Measurements from ENCODE around the gene PLAC8.
A peak's percentile ranks its signal among the peaks of the same experiment; 100 is the strongest.
"Not testable (repeated sequence)": the region's sequence is repeated elsewhere in the genome, so short reads cannot be mapped to it uniquely, and the experiment has no call there.

The PLAC8 gene

DNA sequence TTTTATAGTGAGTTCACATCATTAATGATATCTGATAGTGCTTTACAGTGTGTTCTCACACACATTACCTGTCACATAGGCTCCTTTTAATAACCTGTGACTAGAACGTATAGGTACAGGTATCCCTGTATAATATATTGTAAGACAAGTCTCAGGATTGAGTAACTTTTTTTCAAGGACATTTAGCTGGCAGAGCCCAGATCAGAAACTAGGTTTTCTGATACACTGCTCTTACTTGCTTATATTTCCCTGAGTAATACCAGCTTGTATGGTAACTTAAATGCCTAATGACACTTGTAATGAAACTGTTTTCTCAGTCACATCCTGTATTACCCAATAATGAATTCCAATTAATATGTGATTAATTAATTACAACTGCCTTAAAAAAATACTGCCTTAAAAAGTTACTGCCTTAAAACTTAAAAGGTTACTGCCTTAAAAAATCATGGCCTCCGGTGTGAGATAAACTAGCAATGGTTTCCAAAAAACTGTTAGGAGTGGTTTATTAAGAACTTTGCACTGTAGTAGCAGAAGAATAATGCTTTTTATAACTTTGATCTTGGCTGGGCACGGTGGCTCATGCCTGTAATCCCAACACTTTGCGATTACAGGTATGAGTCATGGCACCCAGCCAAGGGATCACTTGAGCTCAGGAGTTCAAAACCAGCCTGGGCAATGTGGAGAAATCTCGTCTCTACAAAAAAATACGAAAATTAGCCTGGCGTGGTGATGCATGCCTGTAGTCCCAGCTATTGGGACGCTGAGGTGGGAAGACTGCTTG, 67.6 kb downstream of the PLAC8 start:
- TF ChIP-seq, protein P1, sequence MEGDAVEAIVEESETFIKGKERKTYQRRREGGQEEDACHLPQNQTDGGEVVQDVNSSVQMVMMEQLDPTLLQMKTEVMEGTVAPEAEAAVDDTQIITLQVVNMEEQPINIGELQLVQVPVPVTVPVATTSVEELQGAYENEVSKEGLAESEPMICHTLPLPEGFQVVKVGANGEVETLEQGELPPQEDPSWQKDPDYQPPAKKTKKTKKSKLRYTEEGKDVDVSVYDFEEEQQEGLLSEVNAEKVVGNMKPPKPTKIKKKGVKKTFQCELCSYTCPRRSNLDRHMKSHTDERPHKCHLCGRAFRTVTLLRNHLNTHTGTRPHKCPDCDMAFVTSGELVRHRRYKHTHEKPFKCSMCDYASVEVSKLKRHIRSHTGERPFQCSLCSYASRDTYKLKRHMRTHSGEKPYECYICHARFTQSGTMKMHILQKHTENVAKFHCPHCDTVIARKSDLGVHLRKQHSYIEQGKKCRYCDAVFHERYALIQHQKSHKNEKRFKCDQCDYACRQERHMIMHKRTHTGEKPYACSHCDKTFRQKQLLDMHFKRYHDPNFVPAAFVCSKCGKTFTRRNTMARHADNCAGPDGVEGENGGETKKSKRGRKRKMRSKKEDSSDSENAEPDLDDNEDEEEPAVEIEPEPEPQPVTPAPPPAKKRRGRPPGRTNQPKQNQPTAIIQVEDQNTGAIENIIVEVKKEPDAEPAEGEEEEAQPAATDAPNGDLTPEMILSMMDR (conservative IDR thresholded peaks at IDR 0.05; ENCODE audit: control insufficient read depth, insufficient read depth, low read depth, low read length): no peak
- no peak overlapping the region for H3K4me3 ChIP-seq (ENCODE audit: control insufficient read depth, low read depth, low read length)
- DNase-seq (ENCODE audit: low read depth): no peak

DNA sequence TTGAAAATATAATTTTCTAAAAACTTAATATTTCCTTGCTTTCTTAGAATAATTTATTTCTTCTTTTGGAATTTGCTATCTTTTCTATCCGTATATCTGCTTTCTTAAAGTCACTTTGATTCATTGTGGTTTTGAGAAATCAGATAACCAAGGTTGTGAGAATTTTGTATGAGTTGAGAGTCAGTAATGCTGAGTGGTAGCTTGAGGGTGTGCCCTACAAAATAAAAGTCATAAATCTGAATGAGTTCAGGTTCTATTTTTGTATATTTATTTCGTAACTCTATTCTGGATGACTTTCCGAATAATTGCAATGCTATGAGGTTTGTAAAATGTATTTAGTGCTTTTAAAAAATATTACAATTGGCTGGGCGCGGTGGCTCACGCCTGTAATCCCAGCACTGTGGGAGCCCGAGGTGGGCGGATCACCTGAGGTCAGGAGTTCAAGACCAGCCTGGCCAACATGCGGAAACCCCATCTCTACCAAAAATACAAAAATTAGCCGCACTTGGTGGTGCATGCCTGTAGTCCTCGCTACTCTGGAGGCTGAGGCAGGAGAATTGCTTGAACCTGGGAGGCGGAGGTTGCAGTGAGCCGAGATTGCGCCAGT, 70.6 kb downstream of the PLAC8 start:
- TF ChIP-seq, protein P1 (conservative IDR thresholded peaks at IDR 0.05; ENCODE audit: control insufficient read depth, insufficient read depth, low read depth, low read length): no peak
- peak; percentile 79 for DNase-seq (ENCODE audit: low read depth)
- no peak overlapping the region for H3K4me3 ChIP-seq (ENCODE audit: control insufficient read depth, low read depth, low read length)

DNA sequence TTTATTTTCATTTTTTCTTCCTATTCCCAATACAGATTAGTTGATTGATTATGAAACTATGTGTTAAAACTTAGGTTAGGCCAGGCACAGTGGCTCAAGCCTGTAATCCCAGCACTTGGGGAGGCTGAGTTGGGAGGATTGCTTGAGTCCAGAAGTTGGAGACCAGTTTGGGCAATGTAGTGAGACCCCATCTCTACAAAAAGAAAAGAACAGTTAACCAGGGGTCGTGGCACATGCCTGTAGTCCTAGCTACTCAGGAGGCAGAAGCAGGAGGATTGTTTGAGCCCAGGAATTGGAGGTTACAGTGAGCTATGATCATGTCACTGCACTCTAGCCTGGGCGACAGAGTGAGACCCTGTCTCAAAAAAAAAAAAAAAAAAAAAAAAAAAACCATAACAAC, 71.4 kb downstream of the PLAC8 start:
- not testable (repeated sequence) for H3K4me3 ChIP-seq (ENCODE audit: control insufficient read depth, low read depth, low read length); DNase-seq (ENCODE audit: low read depth)

DNA sequence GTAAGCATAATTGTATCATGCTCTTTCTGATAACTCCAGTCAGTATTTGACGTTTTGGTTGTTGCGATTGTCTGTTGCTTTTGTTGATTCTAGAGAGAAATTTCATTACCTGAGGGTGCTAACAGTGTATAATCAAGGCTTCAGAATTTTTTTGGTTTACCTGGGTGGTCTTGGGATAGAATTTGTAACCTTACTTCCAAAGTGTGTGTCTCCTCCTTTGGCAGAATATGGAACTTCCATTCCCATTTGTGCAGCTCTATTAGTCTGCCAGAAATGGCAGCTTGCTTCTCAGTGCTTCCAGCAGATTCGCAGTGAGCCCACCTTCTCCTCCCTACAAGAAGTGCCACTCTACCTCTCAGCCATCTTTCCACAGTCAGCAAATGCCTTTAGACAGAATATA, 74.3 kb downstream of the PLAC8 start:
- no peak for DNase-seq (ENCODE audit: low read depth)
- no peak overlapping the region for H3K4me3 ChIP-seq (ENCODE audit: control insufficient read depth, low read depth, low read length)
- TF ChIP-seq, protein P1 (conservative IDR thresholded peaks at IDR 0.05; ENCODE audit: control insufficient read depth, insufficient read depth, low read depth, low read length): peak; percentile 13
